Nephron progenitor cell (in vitro differentiated cells): ENCODE results near the gene RASL12.
A peak's percentile ranks its signal among the peaks of the same experiment; 100 is the strongest.

ENCODE experiments used
- DNase-seq: peaks from one replicate; pipeline ENCODE4 v3.0.0; 2021
- H3K27ac Mint-ChIP-seq: 2 replicates; pipeline ENCODE4 v1.8.0; 2021; ENCODE audit warnings: mild to moderate bottlenecking, moderate library complexity, mixed read lengths
- H3K27me3 Mint-ChIP-seq: 2 replicates; pipeline ENCODE4 v1.8.0; 2021; ENCODE audit warnings: mild to moderate bottlenecking, low read depth, mixed read lengths; ENCODE audit not compliant: poor library complexity
- H3K36me3 Mint-ChIP-seq: 2 replicates; pipeline ENCODE4 v1.8.0; 2021; ENCODE audit warnings: low read depth, mixed read lengths
- H3K4me1 Mint-ChIP-seq: 2 replicates; pipeline ENCODE4 v1.8.0; 2021; ENCODE audit warnings: mixed read lengths
- H3K4me3 Mint-ChIP-seq: 2 replicates; pipeline ENCODE4 v1.8.0; 2021; ENCODE audit warnings: mild to moderate bottlenecking, moderate library complexity, mixed read lengths
- H3K9me3 Mint-ChIP-seq: 2 replicates; pipeline ENCODE4 v1.8.0; 2021; ENCODE audit warnings: mild to moderate bottlenecking, moderate library complexity, mixed read lengths
- TF ChIP-seq, protein P1 (sequence below): fragments of 200-600 bp; sonication (generic); IDR thresholded peaks from 2 replicates; pipeline ENCODE4 v1.5.0; 2021; ENCODE audit warnings: antibody characterized with exemption

Gene RASL12

DNA sequence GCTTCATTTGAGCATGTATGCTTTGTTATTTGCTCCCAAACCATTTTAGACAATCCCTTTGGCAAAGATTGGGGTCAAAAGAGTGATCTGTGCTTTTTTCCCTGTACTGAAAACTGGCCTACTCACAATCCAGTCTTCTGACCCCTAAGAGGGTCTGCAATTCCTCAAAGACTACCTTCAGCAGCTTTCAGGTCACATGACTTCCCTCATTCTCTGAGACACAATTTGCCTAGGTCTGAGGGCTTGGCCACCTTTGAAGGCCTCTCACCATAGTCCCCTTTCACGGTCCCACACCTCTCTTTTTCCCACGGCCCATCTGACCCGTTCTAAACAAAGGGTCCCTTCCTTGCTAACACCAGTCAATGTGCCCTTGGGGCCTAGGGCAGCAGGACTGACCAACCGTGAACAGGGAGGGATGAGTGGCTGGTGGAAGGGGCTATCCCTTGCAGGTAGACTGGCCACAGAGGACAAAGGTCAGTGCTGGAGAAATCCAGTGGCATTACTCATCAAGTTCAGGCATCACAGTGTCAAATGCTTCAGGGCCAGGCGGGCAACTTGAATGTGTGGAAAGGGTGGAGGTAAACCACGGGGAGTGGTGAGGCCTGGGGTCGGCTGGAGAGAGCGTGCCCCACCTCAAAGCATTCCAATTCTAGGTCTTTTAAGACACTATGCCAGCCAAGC is 10.8 kb downstream of the RASL12 start:
- Mint-ChIP-seq H3K36me3 (peaks cover 39% of the 10 kb centered on the region), H3K4me3 (peak overlapping the region; percentile 6), H3K4me1 (peaks cover 42% of the 10 kb centered on the region), H3K9me3 (no peaks in the 10 kb centered on the region), H3K27me3 (peaks cover 3% of the 10 kb centered on the region), H3K27ac (peak overlapping the region; percentile 88)
- TF ChIP-seq, protein P1, sequence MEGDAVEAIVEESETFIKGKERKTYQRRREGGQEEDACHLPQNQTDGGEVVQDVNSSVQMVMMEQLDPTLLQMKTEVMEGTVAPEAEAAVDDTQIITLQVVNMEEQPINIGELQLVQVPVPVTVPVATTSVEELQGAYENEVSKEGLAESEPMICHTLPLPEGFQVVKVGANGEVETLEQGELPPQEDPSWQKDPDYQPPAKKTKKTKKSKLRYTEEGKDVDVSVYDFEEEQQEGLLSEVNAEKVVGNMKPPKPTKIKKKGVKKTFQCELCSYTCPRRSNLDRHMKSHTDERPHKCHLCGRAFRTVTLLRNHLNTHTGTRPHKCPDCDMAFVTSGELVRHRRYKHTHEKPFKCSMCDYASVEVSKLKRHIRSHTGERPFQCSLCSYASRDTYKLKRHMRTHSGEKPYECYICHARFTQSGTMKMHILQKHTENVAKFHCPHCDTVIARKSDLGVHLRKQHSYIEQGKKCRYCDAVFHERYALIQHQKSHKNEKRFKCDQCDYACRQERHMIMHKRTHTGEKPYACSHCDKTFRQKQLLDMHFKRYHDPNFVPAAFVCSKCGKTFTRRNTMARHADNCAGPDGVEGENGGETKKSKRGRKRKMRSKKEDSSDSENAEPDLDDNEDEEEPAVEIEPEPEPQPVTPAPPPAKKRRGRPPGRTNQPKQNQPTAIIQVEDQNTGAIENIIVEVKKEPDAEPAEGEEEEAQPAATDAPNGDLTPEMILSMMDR: no peak
- peak; percentile 33 for DNase-seq

DNA sequence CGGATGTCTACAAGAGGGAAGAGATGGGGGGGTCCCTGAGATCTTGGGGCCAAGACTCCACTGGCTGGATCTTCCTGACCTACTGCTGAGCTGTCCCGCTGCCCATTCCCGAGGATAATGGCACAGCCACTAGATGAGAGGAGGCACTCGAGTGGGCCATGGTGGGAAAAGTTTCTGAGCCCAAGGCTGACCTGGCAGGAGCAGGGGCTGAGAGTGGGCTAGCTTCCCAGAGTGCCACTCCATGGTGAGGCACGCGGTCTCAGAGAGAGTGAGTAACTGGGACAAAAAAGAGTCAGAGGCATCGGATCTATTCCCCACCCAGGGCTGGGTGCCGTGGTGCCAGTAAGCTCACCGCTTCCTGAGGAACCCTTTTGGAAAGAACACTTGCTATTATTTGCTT is 11.7 kb downstream of the RASL12 start:
- TF ChIP-seq, protein P1: no peak
- no peak for DNase-seq
- peaks cover 33% of the 10 kb centered on the region for H3K36me3 Mint-ChIP-seq
- H3K27me3 Mint-ChIP-seq: peaks cover 3% of the 10 kb centered on the region
- H3K9me3 Mint-ChIP-seq: no peaks in the 10 kb centered on the region
- peaks cover 46% of the 10 kb centered on the region for H3K4me1 Mint-ChIP-seq
- no peak overlapping the region for H3K4me3 Mint-ChIP-seq
- no peak overlapping the region for H3K27ac Mint-ChIP-seq

DNA sequence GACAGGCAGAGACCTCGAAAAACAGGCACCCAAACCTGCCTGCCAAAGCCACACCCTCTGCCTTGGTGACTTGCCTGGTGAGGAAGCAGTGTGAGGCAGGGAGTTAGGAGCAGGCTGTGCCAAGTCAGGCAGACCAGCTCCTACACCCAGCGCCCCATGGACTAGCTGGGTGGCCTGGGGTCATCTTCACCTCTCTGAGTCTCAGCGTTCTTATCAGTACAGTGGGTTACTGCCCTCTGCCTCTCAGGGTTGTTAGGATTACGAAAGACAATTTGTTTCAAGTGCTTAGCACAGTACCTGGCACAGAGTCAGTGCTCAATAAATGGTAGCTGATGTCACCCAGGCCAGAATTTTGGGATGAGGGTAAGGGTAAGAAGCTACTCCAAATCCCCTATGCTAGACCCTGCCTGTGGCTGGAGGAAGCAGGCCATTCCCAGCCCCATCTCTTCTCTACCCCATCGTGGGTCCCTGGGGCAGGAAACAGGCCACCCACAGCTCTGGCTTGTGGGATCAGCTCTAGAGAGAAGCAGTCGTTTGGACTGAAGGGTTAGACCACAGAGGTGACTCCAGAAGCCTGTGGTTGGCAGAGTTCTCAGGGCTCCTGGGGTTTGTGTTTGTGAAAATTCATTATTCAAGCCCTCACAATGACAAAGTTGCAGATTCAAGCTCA is 12.5 kb downstream of the RASL12 start:
- no peak for DNase-seq
- TF ChIP-seq, protein P1: no peak
- H3K4me1 Mint-ChIP-seq: peaks cover 48% of the 10 kb centered on the region
- peaks cover 3% of the 10 kb centered on the region for H3K27me3 Mint-ChIP-seq
- peaks cover 25% of the 10 kb centered on the region for H3K36me3 Mint-ChIP-seq
- no peak overlapping the region for H3K27ac Mint-ChIP-seq
- no peak overlapping the region for H3K4me3 Mint-ChIP-seq
- no peaks in the 10 kb centered on the region for H3K9me3 Mint-ChIP-seq

DNA sequence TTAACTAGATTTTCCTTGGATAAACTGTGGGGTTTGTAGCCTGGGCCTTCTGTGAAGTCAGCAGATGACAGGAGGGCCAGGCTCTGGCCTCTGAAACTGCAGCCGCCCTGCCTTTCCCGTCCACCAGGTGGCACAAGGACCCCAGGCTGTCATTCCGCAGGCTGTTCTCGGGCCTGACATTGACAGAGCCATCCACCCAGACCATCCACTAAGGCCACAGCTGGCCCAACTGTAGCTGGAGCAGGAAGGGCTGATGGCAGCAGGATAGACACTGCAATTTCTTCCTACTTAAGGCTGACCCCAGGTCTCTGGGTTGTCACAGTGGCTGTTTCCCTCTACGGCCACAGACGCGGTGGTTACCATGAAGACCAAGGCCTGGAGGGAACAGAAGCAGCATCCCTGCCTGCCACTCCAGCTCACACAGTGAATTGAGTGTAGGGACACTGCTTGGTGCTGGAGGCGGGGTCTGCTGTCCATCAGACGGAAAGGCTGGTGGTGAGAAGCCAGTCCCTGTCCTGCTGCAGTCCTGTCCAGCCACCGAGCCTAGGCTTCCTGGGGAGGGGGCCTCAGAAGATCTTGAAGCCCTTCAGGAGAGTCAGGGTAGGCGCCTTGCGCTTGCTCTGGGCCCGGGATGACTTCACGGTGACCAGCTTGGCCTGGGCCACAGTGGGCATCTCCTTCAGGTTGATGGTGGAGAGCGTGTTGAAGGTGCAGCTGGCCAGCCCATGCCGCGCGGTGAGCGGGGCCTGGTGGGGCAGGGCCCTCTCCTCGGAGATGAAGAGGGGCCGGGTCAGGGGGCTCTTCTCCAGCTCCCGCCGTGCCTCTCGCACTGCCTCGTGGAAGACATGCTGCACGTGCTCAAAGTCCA is 13.2 kb downstream of the RASL12 start:
- Mint-ChIP-seq H3K27ac (no peak overlapping the region), H3K4me1 (peaks cover 55% of the 10 kb centered on the region), H3K27me3 (peaks cover 10% of the 10 kb centered on the region), H3K4me3 (no peak overlapping the region), H3K36me3 (peaks cover 20% of the 10 kb centered on the region), H3K9me3 (no peaks in the 10 kb centered on the region)
- peak; percentile 84 for DNase-seq
- TF ChIP-seq, protein P1: peak; percentile 88

DNA sequence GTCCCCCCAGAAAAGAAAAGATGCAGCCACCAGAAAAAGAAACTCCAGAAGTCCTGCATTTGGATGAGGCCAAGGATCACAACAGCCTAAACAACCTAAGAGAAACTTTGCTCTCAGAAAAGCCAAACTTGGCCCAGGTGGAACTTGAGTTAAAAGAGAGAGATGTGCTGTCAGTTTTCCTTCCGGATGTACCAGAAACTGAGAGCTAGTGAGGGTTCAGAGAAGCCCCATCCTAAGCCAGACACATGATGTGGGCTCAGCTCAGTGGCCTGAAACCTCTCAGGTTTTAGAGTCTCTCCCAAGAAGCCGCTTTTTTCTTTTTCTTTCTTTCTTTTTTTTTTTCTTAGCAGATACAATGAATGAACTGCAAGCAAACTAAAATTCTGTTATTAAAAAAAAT is 14.8 kb downstream of the RASL12 start:
- H3K27ac Mint-ChIP-seq: no peak overlapping the region
- no peak for DNase-seq
- no peaks in the 10 kb centered on the region for H3K9me3 Mint-ChIP-seq
- H3K4me3 Mint-ChIP-seq: no peak overlapping the region
- peaks cover 16% of the 10 kb centered on the region for H3K27me3 Mint-ChIP-seq
- H3K4me1 Mint-ChIP-seq: peaks cover 61% of the 10 kb centered on the region
- TF ChIP-seq, protein P1: no peak
- H3K36me3 Mint-ChIP-seq: peaks cover 20% of the 10 kb centered on the region
